Neural cell (in vitro differentiated cells): ENCODE measurements around the gene DLG2.

Source experiments
- CTCF ChIP-seq: fragments of 450-650 bp; IDR thresholded peaks from 2 replicates; pipeline ENCODE4 v1.5.1; 2014; ENCODE audit warnings: antibody characterized with exemption, mild to moderate bottlenecking, moderate library complexity; ENCODE audit not compliant: poor library complexity, severe bottlenecking
- EZH2 ChIP-seq: fragments of 200-600, 300-800 bp; shearing (Covaris generic), sonication (generic); IDR thresholded peaks from 2 replicates; pipeline ENCODE4 v1.6.1; 2014; ENCODE audit warnings: antibody characterized with exemption, low read length, borderline replicate concordance, mild to moderate bottlenecking; ENCODE audit not compliant: insufficient read depth, poor library complexity, severe bottlenecking
- MXI1 ChIP-seq: fragments of 450-650 bp; conservative IDR thresholded peaks from 2 replicates; pipeline ENCODE4 v1.6.1; 2014; ENCODE audit warnings: antibody characterized with exemption, mild to moderate bottlenecking; ENCODE audit not compliant: poor library complexity, severe bottlenecking
- POLR2AphosphoS5 ChIP-seq: IDR thresholded peaks from 2 replicates; pipeline ENCODE4 v1.6.1; 2012
- RAD21 ChIP-seq: fragments of 450-650 bp; conservative IDR thresholded peaks from 2 replicates; pipeline ENCODE4 v1.6.1; 2014; ENCODE audit warnings: antibody characterized with exemption, mild to moderate bottlenecking, moderate library complexity
- REST ChIP-seq: IDR thresholded peaks from 2 replicates; pipeline ENCODE4 v1.6.1; 2012; ENCODE audit warnings: borderline replicate concordance
- TAF1 ChIP-seq: IDR thresholded peaks from 2 replicates; pipeline ENCODE4 v1.6.1; 2012; ENCODE audit warnings: low read depth

GRCh38 chr11:85481862-85482261 is 145.3 kb downstream of the DLG2 start:
- TF ChIP-seq CTCF: no peak
- TF ChIP-seq POLR2AphosphoS5: no peak
- no peak for TF ChIP-seq TAF1
- TF ChIP-seq MXI1: no peak
- TF ChIP-seq REST: no peak
- TF ChIP-seq EZH2: no peak
- TF ChIP-seq RAD21: no peak
